Measurements from ENCODE around the gene ELK4. TPM values are rescaled to one million over a fixed set of nuclear protein-coding genes. Genes with fewer than 3 reads are reported as not detected.

Gene ELK4
- total and polyA plus RNA-seq, 2 donors (not counting 3 experiments of a cell fraction or from before 2014, with no cell fraction given) = 8.7 to 107 TPM

DNA sequence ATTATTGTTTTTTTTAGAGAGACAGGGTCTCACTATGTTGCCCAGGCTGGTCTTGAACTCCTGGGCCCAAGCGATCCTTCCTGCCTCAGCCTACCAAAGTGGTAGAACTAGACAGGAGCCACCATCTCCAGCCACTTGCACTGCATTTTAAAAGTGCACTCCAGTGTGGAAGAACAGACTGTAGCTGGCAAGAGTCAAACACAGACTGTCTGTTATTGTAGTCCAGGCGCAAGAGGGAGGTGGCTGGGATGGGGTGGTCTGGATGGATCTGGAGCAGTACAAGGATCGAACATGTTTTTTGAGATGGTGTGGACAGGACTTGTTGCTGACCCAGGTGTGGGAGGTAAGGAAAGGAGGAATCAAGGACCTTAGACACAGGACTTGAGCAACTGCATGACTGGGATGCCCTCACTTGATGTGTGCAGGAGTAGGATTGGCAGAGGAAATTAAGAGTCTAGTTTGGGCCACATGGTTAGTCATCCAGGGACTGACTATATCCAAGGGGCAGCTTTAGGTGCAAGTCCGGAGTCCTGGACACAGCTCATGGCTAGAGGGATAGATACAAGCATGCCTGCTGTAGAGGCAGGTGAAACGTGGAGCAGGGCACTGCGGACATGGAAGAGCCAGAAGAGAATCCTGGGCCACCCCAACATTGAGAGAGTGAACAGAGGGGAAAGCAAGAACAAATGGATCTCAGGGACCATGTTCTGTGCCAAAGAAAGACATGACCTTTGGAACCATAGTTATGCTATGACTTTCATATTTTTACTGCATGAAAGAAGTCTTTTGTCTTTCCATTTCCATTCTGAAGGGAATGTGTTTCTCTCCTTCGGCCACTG lies 42.0 kb downstream of the ELK4 start:
- no TSS peak for BruUV-seq (replicated peaks)
- TF ChIP-seq JUN (IDR thresholded peaks at IDR 0.05; ENCODE audit: borderline replicate concordance, insufficient read depth, insufficient read length, low read depth) (no peak), EZH2 (IDR thresholded peaks at IDR 0.05; ENCODE audit: borderline replicate concordance, low read depth, low read length, severe bottlenecking) (no peak), POLR2AphosphoS5 (IDR thresholded peaks at IDR 0.05; ENCODE audit: insufficient read depth, low read depth, low read length) (no peak), GATA2 (IDR thresholded peaks at IDR 0.05; ENCODE audit: insufficient read depth, insufficient read length, low read depth, low read length) (no peak), FOS (IDR thresholded peaks at IDR 0.05; ENCODE audit: borderline replicate concordance, insufficient read depth, low read length) (no peak), MYC (IDR thresholded peaks at IDR 0.05; ENCODE audit: low read depth, low read length) (no peak), POLR2A (IDR thresholded peaks at IDR 0.05; ENCODE audit: low read depth, low read length) (no peak)
- TF ChIP-seq, protein P1, sequence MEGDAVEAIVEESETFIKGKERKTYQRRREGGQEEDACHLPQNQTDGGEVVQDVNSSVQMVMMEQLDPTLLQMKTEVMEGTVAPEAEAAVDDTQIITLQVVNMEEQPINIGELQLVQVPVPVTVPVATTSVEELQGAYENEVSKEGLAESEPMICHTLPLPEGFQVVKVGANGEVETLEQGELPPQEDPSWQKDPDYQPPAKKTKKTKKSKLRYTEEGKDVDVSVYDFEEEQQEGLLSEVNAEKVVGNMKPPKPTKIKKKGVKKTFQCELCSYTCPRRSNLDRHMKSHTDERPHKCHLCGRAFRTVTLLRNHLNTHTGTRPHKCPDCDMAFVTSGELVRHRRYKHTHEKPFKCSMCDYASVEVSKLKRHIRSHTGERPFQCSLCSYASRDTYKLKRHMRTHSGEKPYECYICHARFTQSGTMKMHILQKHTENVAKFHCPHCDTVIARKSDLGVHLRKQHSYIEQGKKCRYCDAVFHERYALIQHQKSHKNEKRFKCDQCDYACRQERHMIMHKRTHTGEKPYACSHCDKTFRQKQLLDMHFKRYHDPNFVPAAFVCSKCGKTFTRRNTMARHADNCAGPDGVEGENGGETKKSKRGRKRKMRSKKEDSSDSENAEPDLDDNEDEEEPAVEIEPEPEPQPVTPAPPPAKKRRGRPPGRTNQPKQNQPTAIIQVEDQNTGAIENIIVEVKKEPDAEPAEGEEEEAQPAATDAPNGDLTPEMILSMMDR (IDR thresholded peaks at IDR 0.05; ENCODE audit: extremely low read depth in 1 of 2, insufficient read depth in 1 of 2, low read depth in 1 of 2, low read length in 2 of 2) = no peak
- TF ChIP-seq, protein P2, sequence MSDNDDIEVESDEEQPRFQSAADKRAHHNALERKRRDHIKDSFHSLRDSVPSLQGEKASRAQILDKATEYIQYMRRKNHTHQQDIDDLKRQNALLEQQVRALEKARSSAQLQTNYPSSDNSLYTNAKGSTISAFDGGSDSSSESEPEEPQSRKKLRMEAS (IDR thresholded peaks at IDR 0.05; ENCODE audit: insufficient read depth, insufficient read length) = no peak
- Histone ChIP-seq H3K4me1 (ENCODE audit: control insufficient read depth, extremely low read depth, insufficient read depth, low read length) (peaks cover 8% of the 10 kb centered on the region), H4K20me1 (replicated peaks; ENCODE audit: control insufficient read depth, extremely low read depth, insufficient read depth, low read length) (no peaks in the 10 kb centered on the region), H3K9me1 (replicated peaks; ENCODE audit: control insufficient read depth, extremely low read depth, insufficient read depth, low read length) (no peaks in the 10 kb centered on the region), H3K4me2 (ENCODE audit: insufficient read depth, low read length) (no peak overlapping the region), H3K36me3 (ENCODE audit: control insufficient read depth in 2 of 2, extremely low read depth in 1 of 2, insufficient read depth in 2 of 2, low read length in 2 of 2) (no peaks in the 10 kb centered on the region), H2AFZ (ENCODE audit: low read depth, low read length) (no peak overlapping the region), H3K79me2 (ENCODE audit: control insufficient read depth, insufficient read depth, low read length) (no peaks in the 10 kb centered on the region), H3K9ac (replicated peaks; ENCODE audit: extremely low read depth, insufficient read depth, low read length) (no peak overlapping the region), H3K9me3 (replicated peaks; ENCODE audit: control insufficient read depth, insufficient read depth, low read length) (no peaks in the 10 kb centered on the region), H3K27me3 (ENCODE audit: control insufficient read depth in 2 of 2, insufficient read depth in 2 of 2, low read length in 2 of 2) (no peaks in the 10 kb centered on the region), H3K27ac (ENCODE audit: insufficient read depth, low read depth, low read length) (no peak overlapping the region), H3K4me3 (replicated peaks in 1 of 3; ENCODE audit: insufficient read depth in 1 of 3, low read depth in 1 of 3, low read length in 3 of 3) (no peak overlapping the region)
- ChIA-PET POLR2A (interaction anchor here (0.9 kb wide), 1 partner anchor 9 kb away, joined by 3 read pairs; no protein-coding TSS in a partner anchor), CTCF (interaction anchor here (1.3 to 9.5 kb wide), 14 partner anchors 10 to 318 kb away, joined by 3 to 615 read pairs (median 15); partner anchors contain the start of gene ELK4)
- FAIRE-seq (no peak), DNase-seq (ENCODE audit: low read depth, low spot score) (no peak)
- intact Hi-C loops (cut with micrococcal nuclease) (loop anchor here (10.0 kb wide), 2 partner anchors 65 to 325 kb away; no protein-coding TSS in a partner anchor), dilution Hi-C loops (cut with MboI; ENCODE audit: extremely low pct_ligation_motif_present, low sequenced_read_pairs) (no loop called here)
